Measurements from ENCODE around the gene CHCHD4.

- TF ChIP-seq CTCF (IDR thresholded peaks at IDR 0.05) (no peak), POLR2A (IDR thresholded peaks at IDR 0.05; ENCODE audit: low read length) (peak; percentile 31), NR3C1 (IDR thresholded peaks at IDR 0.05) (no peak), EHMT2 (IDR thresholded peaks at IDR 0.05; ENCODE audit: low read depth) (no peak), MAX (IDR thresholded peaks at IDR 0.05) (peak; percentile 95), KDM5A (IDR thresholded peaks at IDR 0.05) (no peak), RAD21 (conservative IDR thresholded peaks at IDR 0.05 in 1 of 2, IDR thresholded peaks at IDR 0.05 in 1 of 2) (no peak), PHF8 (IDR thresholded peaks at IDR 0.05; ENCODE audit: borderline replicate concordance, low read depth) (peak; percentile 95), PBX3 (IDR thresholded peaks at IDR 0.05) (no peak), BHLHE40 (IDR thresholded peaks at IDR 0.05; ENCODE audit: low read depth, low read length) (no peak), ZFP36 (IDR thresholded peaks at IDR 0.05; ENCODE audit: borderline replicate concordance, partially characterized antibody) (no peak)
These were observed 451 bp downstream of the CHCHD4 start for GRCh38 chr3:14124223-14124614.
